Ascending aorta (tissue), 2 donors: Measurements from ENCODE around the gene KCMF1. TPM values are rescaled to one million over a fixed set of nuclear protein-coding genes. Genes with fewer than 3 reads are reported as not detected.

Source experiments
- DNase-seq, 2 donors: peaks; one replicate each; pipeline ENCODE4 v3.0.0-alpha.2; 2019; ENCODE audit warnings: low spot score in 2 of 2
- H3K27ac ChIP-seq, 2 donors: fragments of 200-600 bp; sonication (generic); one replicate each; pipeline ENCODE4 v1.5.1; 2016 to 2017; ENCODE audit warnings: mild to moderate bottlenecking in 1 of 2
- H3K27me3 ChIP-seq: fragments of 200-600 bp; sonication (generic); one replicate; pipeline ENCODE4 v1.5.1; 2017
- H3K36me3 ChIP-seq, 2 donors: fragments of 200-600 bp; sonication (generic); one replicate each; pipeline ENCODE4 v1.5.1; 2016
- H3K4me1 ChIP-seq, 2 donors: fragments of 200-600 bp; sonication (generic); one replicate each; pipeline ENCODE4 v1.5.1; 2016 to 2017; ENCODE audit warnings: mild to moderate bottlenecking in 1 of 2
- H3K4me3 ChIP-seq, 2 donors: fragments of 200-600 bp; sonication (generic); one replicate each; pipeline ENCODE4 v1.5.1; 2016 to 2017; ENCODE audit warnings: mild to moderate bottlenecking in 1 of 2
- H3K9me3 ChIP-seq, 2 donors: fragments of 200-600 bp; sonication (generic); one replicate each; pipeline ENCODE4 v1.5.1; 2016
- CTCF ChIP-seq, 3 experiments: fragments of 200-600 bp in 2 of 3; fragments of 450-650 bp in 1 of 3; sonication (generic) in 2 of 3; IDR thresholded peaks; one replicate each; pipeline ENCODE4 v1.5.1; 2016 to 2019; ENCODE audit warnings: antibody characterized with exemption in 3 of 3, mild to moderate bottlenecking in 1 of 3, moderate library complexity in 1 of 3
- intact Hi-C: fragments of 100-400 bp; cut with DNase I; formaldehyde crosslinking; loops from one replicate; pipeline ENCODE4 v1.15.1; 2023
- total RNA-seq: library from RNA; depleted of rRNA; stranded (reverse); fragments of >200 nt; gene quantifications from one replicate; pipeline ENCODE4 v1.1.0, GENCODE V29; 2016

KCMF1 gene
- total RNA-seq, 1 donor from 2014 or later, result 14.4 TPM

- peaks cover 9 to 31% of the 10 kb centered on the region in 2 donors for H3K4me1 ChIP-seq
- intact Hi-C loops, result loop anchor here (5.0 kb wide), 4 partner anchors 46 to 1649 kb away; partner anchors contain the start of genes RNF103, TCF7L1 and TMSB10
Measured at GRCh38 chr2:84972932-84973331, 2.0 kb downstream of the KCMF1 start.

GRCh38 chr2:84980263-84980983, 9.5 kb downstream of the KCMF1 start:
- intact Hi-C loops, result no loop called here
- no peak overlapping the region for H3K27ac ChIP-seq
- no peaks in the 10 kb centered on the region for H3K27me3 ChIP-seq
- no peaks in the 10 kb centered on the region for H3K9me3 ChIP-seq
- no peaks in the 10 kb centered on the region for H3K36me3 ChIP-seq
- no peak for DNase-seq
- no peak overlapping the region for H3K4me3 ChIP-seq
- H3K4me1 ChIP-seq, result peaks cover 0 to 28% of the 10 kb centered on the region in 2 donors
- no peak for TF ChIP-seq CTCF (IDR thresholded peaks at IDR 0.05)

More at GRCh38 chr2:84972932-84973331, 2.0 kb downstream of the KCMF1 start:
- H3K4me3 ChIP-seq, result peak overlapping the region in 1 of 2 donors; percentile 90
- H3K27ac ChIP-seq, result peak overlapping the region; percentile 8 to 99
- DNase-seq, result no peak
- no peak for TF ChIP-seq CTCF (IDR thresholded peaks at IDR 0.05)
- no peaks in the 10 kb centered on the region for H3K36me3 ChIP-seq
- no peaks in the 10 kb centered on the region for H3K9me3 ChIP-seq
- H3K27me3 ChIP-seq, result no peaks in the 10 kb centered on the region

- Histone ChIP-seq H3K36me3 (no peaks in the 10 kb centered on the region), H3K27me3 (no peaks in the 10 kb centered on the region), H3K4me1 (peaks cover 0 to 25% of the 10 kb centered on the region in 2 donors), H3K9me3 (no peaks in the 10 kb centered on the region), H3K4me3 (no peak overlapping the region), H3K27ac (no peak overlapping the region)
- DNase-seq, result no peak
- TF ChIP-seq CTCF (IDR thresholded peaks at IDR 0.05), result no peak
- intact Hi-C loops, result no loop called here
Measured at GRCh38 chr2:84986018-84986417, 15.1 kb downstream of the KCMF1 start.

- Histone ChIP-seq H3K27me3 (no peaks in the 10 kb centered on the region), H3K27ac (no peak overlapping the region), H3K4me1 (peaks cover 0 to 31% of the 10 kb centered on the region in 2 donors), H3K4me3 (no peak overlapping the region), H3K9me3 (no peaks in the 10 kb centered on the region), H3K36me3 (no peaks in the 10 kb centered on the region)
- intact Hi-C loops, result no loop called here
- TF ChIP-seq CTCF (IDR thresholded peaks at IDR 0.05), result no peak
- DNase-seq, result no peak
Measured at GRCh38 chr2:84989422-84989821, 18.5 kb downstream of the KCMF1 start.

GRCh38 chr2:84989927-84990326, 19.0 kb downstream of the KCMF1 start:
- H3K27ac ChIP-seq, result no peak overlapping the region
- no peaks in the 10 kb centered on the region for H3K27me3 ChIP-seq
- intact Hi-C loops, result no loop called here
- DNase-seq, result no peak
- no peaks in the 10 kb centered on the region for H3K9me3 ChIP-seq
- H3K4me1 ChIP-seq, result peaks cover 0 to 31% of the 10 kb centered on the region in 2 donors
- no peaks in the 10 kb centered on the region for H3K36me3 ChIP-seq
- H3K4me3 ChIP-seq, result no peak overlapping the region
- TF ChIP-seq CTCF (IDR thresholded peaks at IDR 0.05), result no peak
